ENCODE data around the gene KLHL4.
"Not testable (repeated sequence)": the region's sequence is repeated elsewhere in the genome, so short reads cannot be mapped to it uniquely, and the experiment has no call there.

The KLHL4 gene, protein sequence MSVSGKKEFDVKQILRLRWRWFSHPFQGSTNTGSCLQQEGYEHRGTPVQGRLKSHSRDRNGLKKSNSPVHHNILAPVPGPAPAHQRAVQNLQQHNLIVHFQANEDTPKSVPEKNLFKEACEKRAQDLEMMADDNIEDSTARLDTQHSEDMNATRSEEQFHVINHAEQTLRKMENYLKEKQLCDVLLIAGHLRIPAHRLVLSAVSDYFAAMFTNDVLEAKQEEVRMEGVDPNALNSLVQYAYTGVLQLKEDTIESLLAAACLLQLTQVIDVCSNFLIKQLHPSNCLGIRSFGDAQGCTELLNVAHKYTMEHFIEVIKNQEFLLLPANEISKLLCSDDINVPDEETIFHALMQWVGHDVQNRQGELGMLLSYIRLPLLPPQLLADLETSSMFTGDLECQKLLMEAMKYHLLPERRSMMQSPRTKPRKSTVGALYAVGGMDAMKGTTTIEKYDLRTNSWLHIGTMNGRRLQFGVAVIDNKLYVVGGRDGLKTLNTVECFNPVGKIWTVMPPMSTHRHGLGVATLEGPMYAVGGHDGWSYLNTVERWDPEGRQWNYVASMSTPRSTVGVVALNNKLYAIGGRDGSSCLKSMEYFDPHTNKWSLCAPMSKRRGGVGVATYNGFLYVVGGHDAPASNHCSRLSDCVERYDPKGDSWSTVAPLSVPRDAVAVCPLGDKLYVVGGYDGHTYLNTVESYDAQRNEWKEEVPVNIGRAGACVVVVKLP

DNA sequence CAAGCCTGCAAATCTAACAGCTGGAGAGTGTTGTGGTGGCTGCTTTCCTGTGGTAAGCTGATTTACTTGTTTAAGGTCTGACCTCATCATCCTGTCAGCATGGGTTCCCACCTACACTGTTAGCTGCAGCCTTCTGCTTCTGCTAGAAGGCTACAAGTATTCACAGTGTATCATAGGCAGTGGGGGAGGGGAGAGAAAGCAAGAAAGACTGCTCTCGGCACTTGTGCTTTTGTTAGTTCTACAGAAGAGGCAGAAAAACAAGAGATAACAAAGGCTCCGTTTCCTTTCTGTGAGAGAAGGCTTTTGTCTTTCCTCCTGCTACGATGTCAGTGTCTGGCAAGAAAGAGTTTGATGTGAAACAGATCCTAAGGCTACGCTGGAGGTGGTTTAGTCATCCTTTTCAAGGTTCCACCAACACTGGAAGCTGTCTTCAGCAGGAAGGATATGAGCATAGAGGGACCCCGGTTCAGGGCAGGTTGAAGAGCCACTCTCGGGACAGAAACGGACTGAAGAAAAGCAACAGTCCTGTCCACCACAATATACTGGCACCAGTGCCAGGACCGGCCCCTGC, at the start of gene KLHL4:
Gene KLHL4, plus strand, starts transcription at position 232 of the 571 bp plus-strand sequence. Its CDS starts 92 bp downstream, at position 324.
- DNase-seq, result no peak

DNA sequence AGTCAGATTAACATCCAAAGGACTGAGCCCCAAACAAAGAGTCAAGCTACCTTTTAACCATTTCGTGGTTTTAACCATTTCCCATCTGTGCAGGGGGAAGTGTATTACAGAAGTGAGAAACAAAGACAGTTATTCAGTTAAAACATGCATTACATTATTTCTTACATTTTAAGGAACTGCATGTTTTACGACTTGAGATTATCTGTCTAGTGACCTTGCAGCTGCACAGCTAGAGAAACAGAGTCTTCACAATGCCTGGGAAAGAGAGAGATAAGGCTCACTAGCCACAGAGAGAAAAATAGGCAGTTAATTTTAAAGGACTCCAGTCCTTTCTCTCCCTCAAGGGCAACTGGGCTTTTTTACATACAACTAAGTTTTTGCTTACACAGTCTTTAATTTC, 48.7 kb upstream of the KLHL4 start:
- DNase-seq, result no peak

DNA sequence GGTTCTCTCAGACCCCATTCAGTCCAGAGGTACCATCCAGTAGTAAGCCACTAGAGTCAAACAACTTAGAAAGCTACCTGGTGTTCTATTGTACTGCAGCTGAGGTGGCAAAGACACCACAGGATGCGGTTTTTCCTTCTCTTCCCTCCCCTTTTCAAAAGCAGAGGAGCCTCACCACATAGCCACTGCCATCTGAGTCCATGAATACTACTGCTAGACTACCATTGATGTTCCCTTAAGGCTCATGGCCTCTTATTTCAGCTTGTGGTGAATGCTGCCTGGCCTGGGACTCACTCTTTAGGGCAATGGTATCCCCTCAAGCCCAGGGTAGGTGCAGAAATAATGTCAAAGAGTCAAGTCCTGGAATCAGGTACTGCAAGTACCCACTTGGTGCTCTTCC, 41.8 kb upstream of the KLHL4 start:
- no peak for DNase-seq

DNA sequence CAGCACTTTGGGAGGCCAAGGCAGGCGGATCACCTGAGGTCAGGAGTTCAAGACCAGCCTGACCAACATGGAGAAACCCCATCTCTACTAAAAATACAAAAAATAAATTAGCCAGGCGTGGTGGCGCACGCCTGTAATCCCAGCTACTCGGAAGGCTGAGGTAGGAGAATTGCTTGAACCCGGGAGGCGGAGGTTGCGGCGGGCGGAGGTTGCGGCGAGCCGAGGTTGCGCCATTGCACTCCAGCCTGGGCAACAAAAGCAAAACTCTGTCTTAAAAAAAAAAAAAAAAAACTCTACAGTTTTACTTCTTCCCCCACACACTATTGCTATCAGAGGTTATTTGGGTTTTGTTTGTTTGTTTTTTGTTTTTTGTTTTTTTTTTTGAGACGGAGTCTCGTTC, 38.9 kb upstream of the KLHL4 start:
- DNase-seq, result not testable (repeated sequence)

DNA sequence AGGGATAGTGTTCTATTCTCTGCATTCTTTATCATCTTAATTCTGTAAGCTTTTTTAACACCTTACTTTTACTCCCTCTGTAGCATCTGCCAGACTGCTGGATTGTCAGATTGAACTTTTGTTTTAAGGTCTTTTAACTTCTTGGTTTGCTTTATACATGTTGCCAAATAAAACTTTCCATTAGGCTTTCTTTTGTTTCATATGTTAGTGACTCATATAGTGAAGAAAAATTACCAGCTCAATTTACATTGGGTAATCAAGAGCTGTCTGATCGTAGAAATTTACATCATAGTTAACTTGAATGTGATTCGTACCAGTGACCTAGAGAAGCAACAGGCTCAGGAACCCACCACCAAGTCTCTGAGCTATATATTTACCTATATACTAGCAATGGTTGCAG, 28.5 kb upstream of the KLHL4 start:
- DNase-seq, result no peak

DNA sequence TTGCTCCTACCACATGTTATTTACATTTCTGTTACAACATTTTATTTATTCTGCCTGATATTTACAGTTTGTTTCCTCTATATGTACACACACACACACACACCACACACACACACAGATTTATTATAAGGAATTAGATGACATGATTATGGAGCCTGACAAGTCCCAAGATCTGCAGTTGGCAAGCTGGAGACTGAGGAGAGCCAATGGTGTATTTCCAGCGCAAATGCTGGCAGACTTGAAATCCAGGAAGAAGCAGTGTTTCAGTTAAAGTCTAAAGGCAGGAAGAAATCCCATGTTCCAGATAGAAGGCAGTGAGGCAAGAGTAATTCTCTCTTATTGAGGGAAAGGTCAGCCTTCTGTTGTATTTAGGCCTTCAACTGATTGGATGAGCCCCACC, 1.8 kb upstream of the KLHL4 start:
- DNase-seq, result no peak

DNA sequence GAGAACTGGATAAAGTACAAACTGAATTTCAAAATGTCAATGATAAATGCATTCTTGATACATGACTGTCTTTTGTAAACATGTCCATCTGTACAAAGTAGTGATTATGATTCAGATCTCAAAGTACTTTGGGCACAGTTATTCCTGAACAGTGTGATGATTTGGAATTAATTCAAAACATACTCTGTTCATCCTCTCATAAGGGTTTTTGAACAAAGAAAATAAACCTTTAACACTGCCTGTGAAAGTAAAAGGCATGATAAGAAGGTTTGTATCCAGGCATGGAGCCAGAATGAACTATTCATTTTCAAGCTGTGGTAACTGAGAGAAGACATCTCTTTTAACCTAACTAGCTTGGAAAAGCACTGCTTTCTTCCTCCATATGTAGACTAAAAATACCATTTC, 883 bp upstream of the KLHL4 start:
- DNase-seq, result no peak

DNA sequence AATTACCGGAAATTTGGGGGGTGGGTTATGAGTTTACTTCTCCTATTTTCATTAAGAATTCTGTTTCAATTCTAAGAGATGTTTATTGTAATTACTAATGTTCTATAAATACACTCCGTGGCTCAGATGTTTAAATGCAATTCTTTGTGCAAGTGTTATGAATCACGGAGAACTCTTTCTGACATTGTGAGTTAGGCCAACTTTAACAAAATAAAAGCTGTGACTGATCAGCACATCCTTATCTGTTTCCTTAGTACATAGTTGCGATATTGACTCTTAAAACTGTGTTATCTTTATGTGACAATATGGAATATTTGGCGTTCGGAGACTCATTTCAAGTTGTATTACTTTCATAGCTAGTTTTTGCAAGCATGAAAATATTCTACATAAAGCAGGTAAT, 902 bp downstream of the KLHL4 start:
- no peak for DNase-seq

DNA sequence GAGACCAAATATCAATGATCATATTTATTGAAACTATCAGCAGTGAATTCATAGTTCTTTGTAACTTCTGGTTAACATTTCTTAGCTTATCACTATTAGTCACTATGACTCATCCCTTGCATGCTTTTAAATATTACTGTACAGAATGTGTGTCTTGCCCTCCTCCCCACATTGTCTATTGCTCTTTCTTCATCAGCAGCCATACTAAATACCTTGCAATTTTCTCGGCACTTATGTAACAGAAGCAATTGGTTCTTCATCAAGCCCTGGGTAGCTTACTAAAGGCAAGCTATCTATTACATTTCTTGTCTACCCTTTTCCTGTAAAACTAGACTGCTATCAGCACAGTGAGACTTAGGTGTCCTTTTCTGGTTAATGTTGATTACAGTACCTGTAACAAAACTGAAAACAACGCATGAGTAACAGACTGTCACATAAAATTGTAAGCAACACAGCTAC, 8.2 kb downstream of the KLHL4 start:
- no peak for DNase-seq

DNA sequence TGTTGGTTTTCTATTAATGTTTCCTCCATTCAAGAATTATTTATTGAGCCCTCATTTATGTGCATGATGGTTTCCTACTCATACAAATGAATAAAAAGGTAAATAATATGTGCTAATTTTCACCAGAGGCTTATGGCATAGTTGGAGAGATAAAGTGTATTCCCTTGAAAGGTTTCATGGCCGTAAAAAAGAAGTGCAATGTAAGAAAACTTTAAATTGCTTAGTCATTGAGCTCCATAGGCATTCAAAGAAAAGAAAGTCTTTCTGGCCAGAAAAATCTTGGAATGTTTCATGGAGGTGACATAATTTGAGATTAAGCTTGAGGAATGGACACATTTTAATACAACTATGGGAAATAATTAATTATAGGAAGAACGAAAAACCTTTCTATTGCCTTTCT, 8.7 kb downstream of the KLHL4 start:
- no peak for DNase-seq

DNA sequence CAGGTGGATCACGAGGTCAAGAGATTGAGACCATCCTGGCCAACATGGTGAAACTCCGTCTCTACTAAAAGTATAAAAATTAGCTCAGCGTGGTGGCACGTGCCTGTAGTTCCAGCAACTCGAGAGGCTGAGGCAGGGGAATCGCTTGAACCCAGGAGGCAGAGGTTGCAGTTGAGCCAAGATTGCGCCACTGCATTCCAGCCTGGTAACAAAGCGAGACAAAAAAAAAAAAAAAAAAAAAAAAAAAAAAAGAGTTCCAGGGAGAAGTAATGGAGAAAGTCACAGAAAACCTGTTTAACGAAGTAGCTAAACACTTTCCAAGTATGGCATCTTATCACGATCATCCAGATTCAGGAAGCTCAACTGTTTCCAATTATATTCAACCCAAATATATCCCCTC, 10.9 kb downstream of the KLHL4 start:
- DNase-seq, result no peak

DNA sequence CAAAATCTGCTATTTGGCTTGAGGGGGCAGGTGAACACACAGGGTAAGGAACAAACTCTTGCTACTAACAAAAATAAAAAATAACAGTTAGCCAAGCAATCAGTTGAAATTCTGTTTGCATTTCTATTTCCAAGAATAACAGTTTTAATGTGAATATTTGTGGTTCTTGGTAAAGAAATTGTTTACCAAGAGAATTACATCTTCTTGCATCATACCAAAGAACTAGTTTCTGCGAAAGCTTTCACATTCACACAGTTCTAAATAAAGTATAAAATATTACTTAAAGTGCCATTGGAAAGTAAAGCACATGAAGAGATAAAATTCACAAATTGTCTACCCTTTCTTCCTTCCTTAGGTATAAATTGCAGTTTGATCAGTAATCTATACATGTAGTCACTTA, 54.4 kb downstream of the KLHL4 start:
- no peak for DNase-seq

DNA sequence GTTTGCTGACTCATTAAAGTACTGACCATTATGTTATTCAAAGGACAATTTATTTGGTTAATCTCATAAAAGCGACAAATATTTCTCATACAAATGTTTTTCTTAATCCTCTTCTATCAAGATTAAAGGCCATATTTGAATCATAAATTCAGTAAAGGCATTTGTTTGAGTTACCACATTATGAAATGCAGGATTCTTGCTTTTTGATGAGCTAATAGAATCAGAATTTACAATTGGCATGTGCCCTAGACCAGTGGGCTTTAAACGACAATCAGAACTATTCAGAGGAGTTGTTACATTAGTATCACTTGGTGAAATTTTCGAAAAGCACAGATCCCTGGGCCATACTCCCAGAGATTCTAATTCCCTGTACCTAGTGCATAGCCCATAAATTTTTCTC, 55.3 kb downstream of the KLHL4 start:
- no peak for DNase-seq

DNA sequence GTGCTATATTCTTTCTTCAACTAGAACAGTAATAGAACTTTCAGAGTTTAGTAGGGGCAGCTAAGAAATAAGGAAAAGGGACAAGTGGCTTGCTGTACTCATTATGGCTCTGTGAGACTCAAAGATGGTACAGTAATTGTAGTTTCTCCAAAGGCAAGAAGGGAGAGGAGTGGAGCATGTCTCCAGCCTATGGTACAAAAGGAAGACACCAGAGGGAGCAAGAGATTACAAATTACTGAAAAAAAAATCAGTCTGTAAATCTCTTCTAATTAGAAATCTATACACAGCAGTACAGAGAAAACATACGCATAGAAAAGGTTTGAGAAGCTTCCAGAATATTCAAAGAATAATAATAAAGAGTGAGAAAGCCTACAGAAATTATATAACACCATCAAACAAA, 61.4 kb downstream of the KLHL4 start:
- no peak for DNase-seq

DNA sequence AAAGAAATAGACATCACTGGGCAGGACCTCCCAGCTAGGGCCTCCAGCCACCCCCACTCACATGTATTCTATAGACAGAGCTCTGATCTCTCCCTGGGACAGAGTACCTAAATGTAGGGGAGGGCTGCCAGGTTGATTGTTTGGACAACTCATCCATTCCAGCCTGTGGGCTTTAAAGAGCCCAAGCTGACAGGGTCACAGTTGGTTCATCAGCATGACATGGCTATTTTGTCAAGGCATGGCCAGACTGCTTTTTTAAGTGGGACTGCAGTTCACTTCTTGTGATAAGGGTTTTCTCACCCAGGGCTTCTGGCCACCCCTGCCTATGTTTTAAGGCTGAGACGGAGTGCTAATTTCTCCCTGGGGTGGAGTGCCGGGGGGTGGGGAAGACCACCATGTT, 63.3 kb downstream of the KLHL4 start:
- DNase-seq, result no peak

DNA sequence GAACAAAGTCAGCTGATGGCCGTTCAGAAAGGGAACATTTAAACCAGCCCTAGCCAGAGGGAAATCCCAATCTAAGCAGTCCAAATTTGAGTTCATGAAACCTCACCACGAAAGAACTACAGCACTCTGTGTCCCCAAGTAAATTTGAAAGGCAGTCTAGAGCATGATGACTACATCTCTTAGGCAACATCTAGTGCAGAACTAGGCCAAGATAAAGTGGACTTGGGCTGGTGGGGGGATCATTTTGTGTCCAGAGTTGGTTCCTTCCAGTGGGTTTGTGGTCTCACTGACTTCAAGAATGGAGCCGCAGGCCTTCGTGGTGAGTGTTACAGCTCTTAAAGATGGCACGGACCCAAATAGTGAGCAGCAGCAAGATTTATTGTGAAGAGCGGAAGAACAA, 64.9 kb downstream of the KLHL4 start:
- DNase-seq, result no peak

DNA sequence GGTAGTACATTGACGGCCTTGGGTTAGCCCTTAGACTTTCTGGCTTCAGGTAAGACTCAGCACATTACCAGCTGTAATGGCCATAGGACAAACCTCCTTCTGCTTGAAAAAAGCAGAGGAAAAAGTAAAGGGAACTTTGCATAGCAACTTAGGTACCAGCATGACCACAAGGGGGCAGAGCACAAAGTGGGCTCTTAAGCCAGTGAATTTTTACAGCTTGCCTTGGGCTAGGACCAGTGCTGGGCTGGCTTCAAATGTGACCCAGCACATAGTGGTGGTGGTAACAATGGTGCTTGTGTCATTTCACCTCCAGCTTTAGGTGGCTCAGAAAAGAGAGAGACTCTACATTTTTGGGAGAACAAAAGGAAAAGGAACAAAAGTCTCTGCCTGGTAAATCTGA, 66.1 kb downstream of the KLHL4 start:
- DNase-seq, result no peak

DNA sequence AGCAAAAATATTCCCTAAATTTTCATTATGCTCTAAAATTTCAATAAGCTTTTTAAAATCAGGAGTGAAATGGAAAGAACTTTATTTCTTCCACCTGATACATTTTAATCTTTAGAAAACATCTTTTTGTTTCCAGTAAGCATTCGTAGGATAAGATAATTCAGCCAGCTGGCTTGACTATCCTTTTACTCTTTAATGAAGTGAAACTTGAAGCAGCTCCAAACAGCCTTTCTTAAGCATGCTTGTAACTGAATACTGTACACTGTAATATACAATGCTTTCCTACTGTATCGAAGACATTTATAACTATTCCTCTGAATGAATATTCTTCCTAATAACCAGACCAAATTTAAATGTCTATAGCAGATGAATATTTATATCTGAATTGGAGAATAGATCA, 98.8 kb downstream of the KLHL4 start:
- DNase-seq, result no peak

DNA sequence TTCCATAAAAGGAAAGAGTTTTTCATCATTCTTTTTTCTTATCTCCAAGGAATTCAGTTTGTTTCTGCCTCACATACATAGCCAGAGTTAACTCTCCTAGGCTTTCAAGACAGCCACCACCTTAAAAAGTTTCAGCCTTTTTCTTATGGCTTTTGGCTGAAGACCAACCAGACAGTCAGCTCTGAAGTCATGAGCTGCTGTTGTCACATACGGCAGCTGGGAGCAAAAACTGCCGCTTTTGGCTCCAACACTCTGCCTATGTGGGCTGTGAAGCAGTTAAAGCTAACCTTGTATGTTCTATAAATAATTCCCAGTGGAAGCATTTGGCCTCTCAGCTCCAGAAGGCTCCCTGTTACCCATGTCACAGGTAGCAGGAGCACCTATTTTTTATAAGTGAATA, 104.1 kb downstream of the KLHL4 start:
- DNase-seq, result no peak

DNA sequence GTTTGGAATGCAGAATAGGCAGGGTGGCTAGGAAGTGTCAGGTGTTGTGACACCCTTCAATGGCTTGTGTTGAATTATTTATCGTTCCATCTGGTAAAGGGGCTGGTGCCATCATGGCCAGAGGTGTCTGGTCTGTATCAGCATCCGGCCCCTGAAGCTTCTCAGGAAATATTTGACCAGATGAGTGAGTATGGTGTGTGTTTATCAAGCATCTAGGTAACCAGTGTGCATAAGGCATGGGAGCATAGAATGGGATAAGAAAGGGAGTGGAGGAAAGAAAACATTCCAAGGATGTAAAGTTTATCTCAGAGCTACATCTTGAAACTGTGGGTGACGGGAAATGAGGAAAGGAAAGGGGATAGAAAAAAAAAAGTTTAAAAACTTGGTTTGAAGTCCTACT, 109.4 kb downstream of the KLHL4 start:
- no peak for DNase-seq

DNA sequence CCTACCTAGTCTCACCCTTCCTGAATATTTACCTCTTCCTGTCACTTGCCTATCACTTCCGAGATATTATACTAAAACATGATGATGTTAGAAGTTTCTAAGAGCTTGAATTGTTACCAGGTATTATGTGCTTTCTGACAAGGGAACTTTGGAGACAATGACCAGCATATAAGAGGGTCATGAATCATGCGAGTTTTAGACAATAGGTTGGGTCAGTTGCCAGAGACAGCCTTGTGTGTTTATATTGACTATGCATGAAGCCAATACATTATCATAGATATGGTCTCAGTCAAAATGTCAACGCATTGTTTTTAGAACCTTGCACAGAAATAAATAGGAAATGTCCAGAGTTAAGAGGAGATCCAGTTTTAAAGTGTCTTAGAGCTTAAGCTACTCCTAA, 116.8 kb downstream of the KLHL4 start:
- DNase-seq, result no peak

DNA sequence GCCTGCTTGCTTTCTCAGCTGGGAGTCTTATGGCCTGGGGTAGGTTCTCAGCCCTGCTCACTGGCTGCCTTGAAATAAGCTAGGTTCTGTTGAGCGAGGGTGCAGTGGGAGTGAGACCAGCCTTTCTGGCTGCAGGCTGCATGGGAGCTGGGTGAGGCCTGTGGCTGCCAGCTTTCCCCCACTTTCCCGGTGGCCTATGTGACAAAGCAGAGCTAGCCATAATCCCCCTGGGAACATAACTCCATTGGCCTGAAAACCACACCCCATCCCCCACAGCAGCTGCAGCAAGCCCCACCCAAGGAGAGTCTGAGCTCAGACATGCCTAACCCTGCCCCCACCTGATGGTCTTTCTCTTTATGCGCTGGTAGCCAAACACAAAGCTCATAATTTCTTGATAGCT, 118.9 kb downstream of the KLHL4 start:
- no peak for DNase-seq

DNA sequence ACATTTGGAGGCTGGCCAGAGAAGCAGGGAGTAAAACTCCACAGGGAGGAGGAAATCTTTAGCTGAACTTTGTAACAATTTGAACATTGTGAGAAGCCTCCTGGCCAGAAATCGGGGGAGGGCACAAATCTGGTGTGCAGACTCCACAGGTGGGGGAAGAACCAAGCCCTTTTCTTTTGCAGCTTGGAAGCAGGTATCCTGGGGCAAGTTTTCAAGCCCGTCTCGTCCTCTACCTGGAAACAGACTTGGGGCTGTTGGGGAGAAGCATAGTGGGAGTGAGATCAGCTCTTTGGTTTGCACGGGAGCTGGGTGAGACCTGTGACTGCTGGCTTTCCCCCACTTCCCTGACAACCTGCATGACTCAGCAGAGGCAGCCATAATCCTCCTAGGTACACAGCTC, 123.8 kb downstream of the KLHL4 start:
- not testable (repeated sequence) for DNase-seq

DNA sequence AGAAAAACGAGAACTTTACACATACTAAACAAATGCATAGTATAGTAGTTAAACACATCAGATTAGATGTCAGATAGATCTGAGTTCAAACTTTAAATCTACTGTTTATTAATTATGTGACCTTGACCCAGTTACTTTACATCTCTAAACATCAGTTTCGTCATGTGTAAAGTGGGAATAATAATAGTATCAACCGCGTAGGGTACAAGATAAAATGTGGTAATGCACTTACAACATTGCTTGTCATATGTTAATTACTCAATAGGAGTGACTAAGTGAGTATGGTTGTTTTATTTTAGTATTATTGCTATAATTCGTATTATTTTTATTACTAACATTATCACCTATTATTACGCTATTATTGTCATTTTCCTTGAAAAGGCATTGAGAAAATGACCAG, 144.2 kb downstream of the KLHL4 start:
- no peak for DNase-seq

Data from DMS153 (cell line).